Measurements from ENCODE around the gene IL19. TPM values are rescaled to one million over a fixed set of nuclear protein-coding genes. Genes with fewer than 3 reads are reported as not detected.

IL19 gene
- total RNA-seq, 1 experiment from 2014 or later = not detected

DNA sequence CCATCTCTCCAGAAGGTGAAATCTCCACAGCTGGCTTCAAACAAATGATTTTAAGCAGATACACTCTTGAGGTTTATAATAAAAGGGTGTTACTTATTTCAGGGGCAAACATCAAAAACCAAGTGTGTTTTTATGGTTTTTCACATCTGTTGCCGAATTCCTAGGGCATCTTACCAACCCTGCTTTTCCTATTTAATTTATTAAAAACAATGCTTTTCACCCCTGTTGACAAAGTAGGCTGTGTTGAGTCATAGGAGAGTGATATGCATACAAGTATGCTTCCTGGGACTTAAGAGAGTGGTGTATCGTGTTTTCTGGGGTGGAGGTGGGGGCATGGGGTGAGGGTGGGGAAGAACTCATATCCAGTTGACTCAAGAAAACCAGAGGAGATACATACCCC, 65.5 kb downstream of the IL19 start:
- no CpG with 5 or more reads among the region's 2 CpGs for WGBS (ENCODE audit: extremely low coverage, insufficient read length, low lambda C conversion rate)
- no peak overlapping the region for H3K56ac ChIP-seq (ENCODE audit: insufficient read length, low read depth, low read length)
- H2BK120ac ChIP-seq (ENCODE audit: low read depth, low read length, poor library complexity, severe bottlenecking) = no peak overlapping the region
- no peaks in the 10 kb centered on the region for H3K9me3 ChIP-seq (ENCODE audit: control insufficient read depth, low read depth, low read length)
- Mint-ChIP-seq H3K4me1 (no peaks in the 10 kb centered on the region), H3K4me3 (no peak overlapping the region), H3K36me3 (ENCODE audit: insufficient read depth in 1 of 3, low read depth in 3 of 3) (no peaks in the 10 kb centered on the region), H3K27me3 (ENCODE audit: low read depth) (peaks cover 4% of the 10 kb centered on the region), H3K27ac (no peak overlapping the region), H3K9me3 (no peaks in the 10 kb centered on the region)
- no peaks in the 10 kb centered on the region for H3K79me2 ChIP-seq (ENCODE audit: insufficient read depth, low read length)
- H3K23me2 ChIP-seq (ENCODE audit: insufficient read length, low read depth, low read length, poor library complexity, severe bottlenecking) = no peaks in the 10 kb centered on the region
- H3K18ac ChIP-seq (ENCODE audit: insufficient read length, low read depth, low read length) = no peak overlapping the region
- H3K4me2 ChIP-seq (ENCODE audit: insufficient read depth, insufficient read length, low read length) = no peak overlapping the region
- no peak overlapping the region for H2AK5ac ChIP-seq (ENCODE audit: insufficient read length, low read length)
- no peak overlapping the region for H3K27ac ChIP-seq (ENCODE audit: insufficient read length, low read depth, low read length)
- H2BK20ac ChIP-seq (ENCODE audit: low read depth, low read length, poor library complexity, severe bottlenecking) = no peak overlapping the region
- H2BK15ac ChIP-seq (ENCODE audit: low read depth, low read length) = no peak overlapping the region
- no peak overlapping the region for H3K23ac ChIP-seq (ENCODE audit: insufficient read length, low read depth, low read length)
- no peak overlapping the region for H3K9ac ChIP-seq (ENCODE audit: extremely low read depth, insufficient read length, low read length)
- H3K4ac ChIP-seq (ENCODE audit: low read depth, low read length) = no peak overlapping the region
- no peak overlapping the region for H4K5ac ChIP-seq (ENCODE audit: insufficient read length, low read depth, low read length)
- H2AFZ ChIP-seq (ENCODE audit: low read length) = no peak overlapping the region
- H3K27me3 ChIP-seq (ENCODE audit: insufficient read depth, low read length) = no peaks in the 10 kb centered on the region
- H2BK12ac ChIP-seq (ENCODE audit: insufficient read length, low read depth, low read length) = no peak overlapping the region
- H4K20me1 ChIP-seq (ENCODE audit: control insufficient read depth, insufficient read depth, insufficient read length) = no peaks in the 10 kb centered on the region
- no peaks in the 10 kb centered on the region for H3K79me1 ChIP-seq (ENCODE audit: insufficient read depth, low read depth, low read length, poor library complexity, severe bottlenecking)
- H3K4me1 ChIP-seq (ENCODE audit: insufficient read depth, low read length) = no peaks in the 10 kb centered on the region
- TF ChIP-seq, protein P1, sequence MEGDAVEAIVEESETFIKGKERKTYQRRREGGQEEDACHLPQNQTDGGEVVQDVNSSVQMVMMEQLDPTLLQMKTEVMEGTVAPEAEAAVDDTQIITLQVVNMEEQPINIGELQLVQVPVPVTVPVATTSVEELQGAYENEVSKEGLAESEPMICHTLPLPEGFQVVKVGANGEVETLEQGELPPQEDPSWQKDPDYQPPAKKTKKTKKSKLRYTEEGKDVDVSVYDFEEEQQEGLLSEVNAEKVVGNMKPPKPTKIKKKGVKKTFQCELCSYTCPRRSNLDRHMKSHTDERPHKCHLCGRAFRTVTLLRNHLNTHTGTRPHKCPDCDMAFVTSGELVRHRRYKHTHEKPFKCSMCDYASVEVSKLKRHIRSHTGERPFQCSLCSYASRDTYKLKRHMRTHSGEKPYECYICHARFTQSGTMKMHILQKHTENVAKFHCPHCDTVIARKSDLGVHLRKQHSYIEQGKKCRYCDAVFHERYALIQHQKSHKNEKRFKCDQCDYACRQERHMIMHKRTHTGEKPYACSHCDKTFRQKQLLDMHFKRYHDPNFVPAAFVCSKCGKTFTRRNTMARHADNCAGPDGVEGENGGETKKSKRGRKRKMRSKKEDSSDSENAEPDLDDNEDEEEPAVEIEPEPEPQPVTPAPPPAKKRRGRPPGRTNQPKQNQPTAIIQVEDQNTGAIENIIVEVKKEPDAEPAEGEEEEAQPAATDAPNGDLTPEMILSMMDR (conservative IDR thresholded peaks at IDR 0.05) = no peak
- H4K91ac ChIP-seq (ENCODE audit: insufficient read length, low read depth, low read length) = no peak overlapping the region
- no peak overlapping the region for H4K8ac ChIP-seq (replicated peaks; ENCODE audit: insufficient read length, low read depth, low read length)
- no peak overlapping the region for H3T11ph ChIP-seq (ENCODE audit: low read length)
- no peak overlapping the region for H2BK5ac ChIP-seq (ENCODE audit: insufficient read length, low read length)
- DNase-seq = no peak
- H3K14ac ChIP-seq (ENCODE audit: insufficient read depth, low read length) = no peak overlapping the region

All from H9 (cell line).